Choroid plexus epithelial cell (primary cell): ENCODE measurements around the gene CSPG4.
A peak's percentile ranks its signal among the peaks of the same experiment; 100 is the strongest.
"Not testable (repeated sequence)": the region's sequence is repeated elsewhere in the genome, so short reads cannot be mapped to it uniquely, and the experiment has no call there.

Experiments
- DNase-seq: peaks from one replicate; pipeline ENCODE4 v3.0.0-alpha.2; 2010; ENCODE audit warnings: low read depth
- H3K4me3 ChIP-seq: 2 replicates; pipeline ENCODE4 v1.5.1; 2011; ENCODE audit warnings: low read depth, mild to moderate bottlenecking, control low read depth, low read length, moderate library complexity
- CTCF ChIP-seq: conservative IDR thresholded peaks from 2 replicates; pipeline ENCODE4 v1.5.1; 2011; ENCODE audit warnings: low read depth, mild to moderate bottlenecking, control low read depth, inconsistent platforms, low read length, moderate library complexity

Gene CSPG4, protein sequence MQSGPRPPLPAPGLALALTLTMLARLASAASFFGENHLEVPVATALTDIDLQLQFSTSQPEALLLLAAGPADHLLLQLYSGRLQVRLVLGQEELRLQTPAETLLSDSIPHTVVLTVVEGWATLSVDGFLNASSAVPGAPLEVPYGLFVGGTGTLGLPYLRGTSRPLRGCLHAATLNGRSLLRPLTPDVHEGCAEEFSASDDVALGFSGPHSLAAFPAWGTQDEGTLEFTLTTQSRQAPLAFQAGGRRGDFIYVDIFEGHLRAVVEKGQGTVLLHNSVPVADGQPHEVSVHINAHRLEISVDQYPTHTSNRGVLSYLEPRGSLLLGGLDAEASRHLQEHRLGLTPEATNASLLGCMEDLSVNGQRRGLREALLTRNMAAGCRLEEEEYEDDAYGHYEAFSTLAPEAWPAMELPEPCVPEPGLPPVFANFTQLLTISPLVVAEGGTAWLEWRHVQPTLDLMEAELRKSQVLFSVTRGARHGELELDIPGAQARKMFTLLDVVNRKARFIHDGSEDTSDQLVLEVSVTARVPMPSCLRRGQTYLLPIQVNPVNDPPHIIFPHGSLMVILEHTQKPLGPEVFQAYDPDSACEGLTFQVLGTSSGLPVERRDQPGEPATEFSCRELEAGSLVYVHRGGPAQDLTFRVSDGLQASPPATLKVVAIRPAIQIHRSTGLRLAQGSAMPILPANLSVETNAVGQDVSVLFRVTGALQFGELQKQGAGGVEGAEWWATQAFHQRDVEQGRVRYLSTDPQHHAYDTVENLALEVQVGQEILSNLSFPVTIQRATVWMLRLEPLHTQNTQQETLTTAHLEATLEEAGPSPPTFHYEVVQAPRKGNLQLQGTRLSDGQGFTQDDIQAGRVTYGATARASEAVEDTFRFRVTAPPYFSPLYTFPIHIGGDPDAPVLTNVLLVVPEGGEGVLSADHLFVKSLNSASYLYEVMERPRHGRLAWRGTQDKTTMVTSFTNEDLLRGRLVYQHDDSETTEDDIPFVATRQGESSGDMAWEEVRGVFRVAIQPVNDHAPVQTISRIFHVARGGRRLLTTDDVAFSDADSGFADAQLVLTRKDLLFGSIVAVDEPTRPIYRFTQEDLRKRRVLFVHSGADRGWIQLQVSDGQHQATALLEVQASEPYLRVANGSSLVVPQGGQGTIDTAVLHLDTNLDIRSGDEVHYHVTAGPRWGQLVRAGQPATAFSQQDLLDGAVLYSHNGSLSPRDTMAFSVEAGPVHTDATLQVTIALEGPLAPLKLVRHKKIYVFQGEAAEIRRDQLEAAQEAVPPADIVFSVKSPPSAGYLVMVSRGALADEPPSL (N-terminal part only)

DNA sequence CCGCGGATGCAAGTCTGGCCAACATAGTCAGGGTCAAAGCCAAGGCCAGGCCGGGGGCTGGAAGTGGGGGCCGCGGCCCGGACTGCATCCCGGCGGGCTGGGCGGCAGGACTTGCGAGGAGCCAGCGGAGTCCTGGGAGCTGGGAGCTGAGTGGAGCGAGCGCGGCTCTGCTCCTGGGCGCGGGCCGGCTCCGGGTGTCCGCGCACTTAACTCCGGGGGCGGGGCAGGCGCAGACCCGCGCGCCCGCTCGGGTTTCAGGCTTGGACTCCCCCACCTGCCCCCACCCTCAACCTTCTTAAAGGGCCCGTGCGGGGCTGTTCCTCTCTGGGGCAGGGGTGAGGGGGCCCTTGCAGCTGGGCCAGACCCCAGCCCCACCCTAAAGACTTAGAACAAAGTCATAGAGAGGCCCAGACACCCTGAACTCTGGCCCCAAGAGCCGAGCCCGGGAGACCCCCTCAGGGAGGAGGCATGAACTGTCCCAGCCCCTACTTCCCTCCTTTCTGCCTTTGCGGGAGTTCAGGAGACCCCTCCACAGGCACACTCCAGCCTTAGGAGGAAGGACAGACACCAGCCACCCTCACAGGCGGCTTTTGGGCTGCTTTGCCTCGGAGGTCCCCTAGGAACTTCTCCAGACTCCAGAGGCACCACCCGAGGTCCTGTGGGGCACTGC, at the start of gene CSPG4:
Gene CSPG4 (minus strand): TSS at position 181 of the 670 bp plus-strand sequence. CDS start 93 bp downstream, at position 88.
- peak; percentile 76 for DNase-seq

GRCh38 chr15:75762357-75762718, 49.7 kb upstream of the CSPG4 start:
- not testable (repeated sequence) for H3K4me3 ChIP-seq, DNase-seq

More for the DNA sequence above, at the start of gene CSPG4:
- H3K4me3 ChIP-seq: peak within 1 kb of the TSS; percentile 69
- TF ChIP-seq CTCF: no peak

DNA sequence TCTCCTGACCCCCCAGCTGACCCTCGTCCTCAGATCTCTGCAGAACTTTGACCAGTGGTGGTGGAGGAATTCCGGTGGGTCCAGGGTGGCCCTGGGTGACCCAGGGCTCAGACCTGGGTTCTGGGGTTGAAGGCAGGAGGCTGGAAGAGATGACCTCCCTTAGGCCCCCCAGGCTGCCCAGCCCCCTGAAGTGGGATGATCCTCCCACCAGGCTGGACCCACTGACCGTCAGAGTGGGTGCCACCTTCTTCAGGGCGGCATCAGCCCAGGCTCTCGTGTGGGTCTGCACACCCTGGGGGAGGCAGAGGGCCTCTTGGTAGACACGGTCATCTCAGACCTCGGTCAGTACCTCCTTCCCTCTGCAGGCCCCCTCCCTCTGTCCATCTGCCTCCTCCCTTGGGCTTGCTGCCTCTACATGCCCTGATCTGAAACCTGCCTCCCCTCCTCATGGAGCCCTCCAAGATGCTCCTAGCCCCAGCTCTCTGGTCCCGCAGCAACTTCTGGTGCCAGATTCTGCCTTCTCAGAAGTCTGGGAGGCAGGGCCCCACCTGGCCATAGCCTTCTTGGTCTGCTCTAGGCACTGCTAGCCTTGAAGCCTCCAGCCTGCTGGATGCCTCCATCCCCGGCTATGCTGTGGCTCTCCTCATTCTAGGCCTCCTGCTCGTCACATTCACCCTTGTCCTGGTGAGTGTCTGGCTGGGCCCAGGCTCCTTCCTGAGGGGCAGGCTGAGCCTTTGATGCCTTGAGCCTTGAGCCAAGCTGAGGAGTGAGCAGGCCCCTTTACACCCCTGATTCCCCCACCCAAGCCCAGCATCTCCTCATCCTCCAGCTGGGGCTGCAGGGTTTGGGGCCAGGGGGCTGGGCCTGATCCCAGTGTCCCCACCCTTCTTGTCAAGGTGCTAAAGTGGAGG, 49.1 kb upstream of the CSPG4 start:
- no peak for DNase-seq
- TF ChIP-seq CTCF: no peak
- no peak overlapping the region for H3K4me3 ChIP-seq

GRCh38 chr15:75760704-75761435, 48.2 kb upstream of the CSPG4 start:
- no peak for DNase-seq
- no peak overlapping the region for H3K4me3 ChIP-seq
- TF ChIP-seq CTCF: no peak

DNA sequence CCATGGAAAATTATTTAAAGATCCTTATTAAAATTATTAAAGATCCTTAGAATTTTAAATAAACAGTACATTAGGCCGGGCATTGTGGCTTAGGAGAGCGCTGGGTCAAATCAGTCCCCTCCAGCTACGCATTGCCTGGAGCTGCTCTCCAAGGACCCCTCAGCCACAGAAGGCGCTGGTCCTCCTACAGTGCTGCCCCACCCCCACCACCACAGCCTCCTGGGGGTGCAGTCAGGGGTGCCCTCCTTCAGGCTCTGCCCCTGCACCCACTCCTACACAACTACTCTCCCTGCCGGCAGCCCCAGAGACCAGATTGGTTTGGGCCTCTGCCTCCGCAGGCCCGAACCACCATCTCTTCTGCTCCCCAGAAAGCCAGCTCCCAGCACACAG, 47.5 kb upstream of the CSPG4 start:
- DNase-seq, H3K4me3 ChIP-seq: not testable (repeated sequence)

DNA sequence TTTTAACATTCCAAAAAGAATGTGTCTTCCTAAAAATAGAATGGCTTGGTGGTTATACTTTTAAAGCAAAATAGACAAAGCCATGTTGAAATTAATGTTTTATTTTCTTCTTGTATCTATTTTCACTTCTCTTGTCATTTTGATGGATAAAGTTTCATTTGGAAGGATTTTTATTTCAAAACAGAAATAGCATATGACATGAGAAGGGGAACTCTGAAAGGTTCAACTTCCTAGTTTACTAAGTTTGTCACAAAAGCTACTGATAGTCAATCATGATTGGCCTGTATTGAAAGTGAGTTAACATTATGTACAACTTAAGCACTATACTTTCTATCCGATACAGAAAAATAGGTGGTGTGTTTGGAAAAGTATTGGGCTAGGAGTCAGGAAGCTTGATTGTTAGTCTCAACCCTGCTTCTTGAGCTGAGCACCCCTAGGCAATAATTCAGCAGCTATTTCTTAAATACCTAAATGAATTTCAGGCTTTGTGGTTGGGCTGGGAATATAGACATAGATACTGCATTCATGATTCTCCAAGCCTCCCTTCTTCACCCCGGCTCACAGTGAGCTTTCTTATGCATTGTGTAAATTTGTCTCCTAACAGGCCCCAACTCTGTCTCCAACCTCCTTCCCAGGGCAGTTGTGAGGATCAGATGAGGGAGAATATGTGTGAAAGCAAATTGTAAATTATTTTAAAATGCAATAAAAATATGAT, 46.9 kb upstream of the CSPG4 start:
- no peak for DNase-seq
- no peak for TF ChIP-seq CTCF
- H3K4me3 ChIP-seq: no peak overlapping the region
